HCT116 (cell line): ENCODE data around the gene HOMER1. TPM values are rescaled to one million over a fixed set of nuclear protein-coding genes. Genes with fewer than 3 reads are reported as not detected.

Experiments
- ATAC-seq: fragments of 200-7000 bp; cut with Tn5 transposase; 2 replicates; pipeline ENCODE4 v1.9.1; 2020; ENCODE audit warnings: mild to moderate bottlenecking, moderate library complexity
- BruUV-seq: library from RNA; stranded (reverse); fragments of 400-500 nt; replicated peaks from 2 replicates; lab custom pipeline; 2021; lab: Mats Ljungman, UMichigan
- CTCF ChIA-PET: fragments of 300-600 bp; sonication (Branson Sonifier 250); formaldehyde crosslinking; loops from one replicate; lab custom pipeline; 2021; ENCODE audit warnings: antibody characterized with exemption; lab: Charles Lee
- POLR2A ChIA-PET: fragments of 300-600, 350-600 bp; sonication (Branson Sonifier 250); formaldehyde crosslinking; loops from one replicate; lab custom pipeline; 2021; ENCODE audit warnings: antibody characterized with exemption; lab: Charles Lee
- RAD21 ChIA-PET, 2 experiments: fragments of 300-600 bp; sonication (Branson Sonifier 250); formaldehyde crosslinking; loops; one replicate each; lab custom pipeline; 2023; ENCODE audit warnings: low total read pairs in 2 of 2; ENCODE audit not compliant: uncharacterized antibody in 2 of 2, unreplicated experiment in 2 of 2, low non-redundant PET in 1 of 2; lab: Charles Lee
- DNase-seq: peaks from one replicate; pipeline ENCODE4 v3.0.0-alpha.2; 2010; ENCODE audit warnings: low read depth, low spot score
- H2AFZ ChIP-seq: fragments of 200-600 bp; shearing (Covaris generic), sonication (generic); 2 replicates; pipeline ENCODE4 v1.6.1; 2017; ENCODE audit warnings: low read depth, mixed run types, mixed read lengths, antibody characterized with exemption, low read length; ENCODE audit not compliant: poor library complexity, severe bottlenecking
- H3K27ac ChIP-seq: 2 replicates; pipeline ENCODE4 v1.5.1; 2012; ENCODE audit warnings: low read depth, low read length
- H3K27me3 ChIP-seq: fragments of 200-600 bp; sonication (generic); 2 replicates; pipeline ENCODE4 v1.6.1; 2016; ENCODE audit warnings: mixed run types, low read length, mixed read lengths; ENCODE audit not compliant: insufficient read depth
- H3K36me3 ChIP-seq, 2 experiments: fragments of 200-500 bp in 1 of 2; fragments of 200-600 bp in 1 of 2; sonication (Bioruptor generic) in 1 of 2; sonication (generic) in 1 of 2; 2 replicates each; pipeline versions ENCODE4 v1.5.1 to v1.6.1; 2014 to 2016; ENCODE audit warnings: low read length in 2 of 2, inconsistent platforms in 1 of 2, mixed read lengths in 1 of 2, mixed run types in 1 of 2; ENCODE audit not compliant: insufficient read depth in 2 of 2, control insufficient read depth in 1 of 2
- H3K4me1 ChIP-seq, 2 experiments: fragments of 200-600 bp in 1 of 2; sonication (generic) in 1 of 2; 2 replicates each; pipeline versions ENCODE4 v1.5.1 to v1.6.1; 2012 to 2017; ENCODE audit warnings: low read length in 2 of 2, inconsistent platforms in 1 of 2, mild to moderate bottlenecking in 1 of 2, mixed read lengths in 1 of 2, mixed run types in 1 of 2, moderate library complexity in 1 of 2; ENCODE audit not compliant: insufficient read depth in 2 of 2, control insufficient read depth in 1 of 2
- H3K4me2 ChIP-seq: fragments of 200-600 bp; sonication (generic); 2 replicates; pipeline ENCODE4 v1.6.1; 2017; ENCODE audit warnings: mixed run types, low read length, mixed read lengths
- H3K4me3 ChIP-seq, 2 experiments: fragments of 200-600 bp in 1 of 2; sonication (generic) in 1 of 2; replicated peaks in 1 of 2; 2 replicates each; pipeline ENCODE4 v1.5.1; 2011 to 2016; ENCODE audit warnings: low read length in 2 of 2, control low read depth in 1 of 2, low read depth in 1 of 2, mild to moderate bottlenecking in 1 of 2, mixed read lengths in 1 of 2, mixed run types in 1 of 2
- H3K79me2 ChIP-seq: fragments of 200-600 bp; sonication (generic); 2 replicates; pipeline ENCODE4 v1.6.1; 2017; ENCODE audit warnings: mild to moderate bottlenecking, mixed run types, low read length, moderate library complexity, mixed read lengths; ENCODE audit not compliant: insufficient read depth
- H3K9ac ChIP-seq: fragments of 200-600 bp; sonication (generic); 2 replicates; pipeline ENCODE4 v1.6.1; 2016; ENCODE audit warnings: low read length, mixed read lengths
- H3K9me2 ChIP-seq: fragments of 200-600 bp; sonication (generic), shearing (Covaris generic); 2 replicates; pipeline ENCODE4 v1.6.1; 2017; ENCODE audit warnings: mixed run types, mild to moderate bottlenecking, moderate library complexity; ENCODE audit not compliant: insufficient read depth
- H3K9me3 ChIP-seq, 2 experiments: fragments of 200-500 bp in 1 of 2; fragments of 200-600 bp in 1 of 2; sonication (Bioruptor generic) in 1 of 2; sonication (generic) in 1 of 2; 2 replicates each; pipeline ENCODE4 v1.6.1; 2014 to 2017; ENCODE audit warnings: low read length in 2 of 2, mixed read lengths in 2 of 2, inconsistent platforms in 1 of 2, low read depth in 1 of 2, mild to moderate bottlenecking in 1 of 2, mixed run types in 1 of 2, moderate library complexity in 1 of 2; ENCODE audit not compliant: control insufficient read depth in 1 of 2, insufficient read depth in 1 of 2
- H4K20me1 ChIP-seq: fragments of 200-600 bp; sonication (generic), shearing (Covaris generic); 2 replicates; pipeline ENCODE4 v1.6.1; 2017; ENCODE audit warnings: mixed run types, mild to moderate bottlenecking, moderate library complexity; ENCODE audit not compliant: insufficient read depth
- ATF3 ChIP-seq: IDR thresholded peaks from 2 replicates; pipeline ENCODE4 v1.6.1; 2012
- CBX3 ChIP-seq: IDR thresholded peaks from 2 replicates; pipeline ENCODE4 v1.6.1; 2012; ENCODE audit warnings: low read depth
- CTCF ChIP-seq, 3 experiments: fragments of 200-600 bp in 1 of 3; sonication (generic) in 1 of 3; IDR thresholded peaks in 2 of 3; conservative IDR thresholded peaks in 1 of 3; 2 replicates each; pipeline ENCODE4 v1.5.1; 2012 to 2017; ENCODE audit warnings: low read depth in 2 of 3, low read length in 2 of 3, antibody characterized with exemption in 1 of 3, borderline replicate concordance in 1 of 3, control low read depth in 1 of 3, mild to moderate bottlenecking in 1 of 3, mixed read lengths in 1 of 3, mixed run types in 1 of 3, moderate library complexity in 1 of 3; ENCODE audit not compliant: insufficient read depth in 1 of 3
- EGR1 ChIP-seq: IDR thresholded peaks from 2 replicates; pipeline ENCODE4 v1.6.1; 2012; ENCODE audit warnings: low read depth
- ELF1 ChIP-seq: IDR thresholded peaks from 2 replicates; pipeline ENCODE4 v1.6.1; 2012; ENCODE audit warnings: low read depth, borderline replicate concordance
- EZH2 ChIP-seq: fragments of 200-600 bp; sonication (generic); IDR thresholded peaks from 2 replicates; pipeline ENCODE4 v1.6.1; 2017; ENCODE audit warnings: antibody characterized with exemption, mixed run types
- EZH2phosphoT487 ChIP-seq: fragments of 200-600 bp; IDR thresholded peaks from 2 replicates; pipeline ENCODE4 v1.6.1; 2018; ENCODE audit warnings: antibody characterized with exemption, borderline replicate concordance
- FOSL1 ChIP-seq: IDR thresholded peaks from 2 replicates; pipeline ENCODE4 v1.6.1; 2012; ENCODE audit warnings: low read depth
- JUND ChIP-seq: IDR thresholded peaks from 2 replicates; pipeline ENCODE4 v1.6.1; 2012
- POLR2A ChIP-seq: IDR thresholded peaks from 2 replicates; pipeline ENCODE4 v1.7.0; 2011; ENCODE audit warnings: borderline replicate concordance; ENCODE audit not compliant: insufficient read depth, insufficient read length; ENCODE audit errors: extremely low read depth
- POLR2AphosphoS5 ChIP-seq: IDR thresholded peaks from 2 replicates; pipeline ENCODE4 v1.6.1; 2011; ENCODE audit warnings: mild to moderate bottlenecking, low read depth, low read length, moderate library complexity
- RAD21 ChIP-seq: IDR thresholded peaks from 2 replicates; pipeline ENCODE4 v1.6.1; 2012; ENCODE audit warnings: low read depth, mild to moderate bottlenecking
- REST ChIP-seq: IDR thresholded peaks from 2 replicates; pipeline ENCODE4 v1.6.1; 2012; ENCODE audit warnings: low read depth
- SP1 ChIP-seq: IDR thresholded peaks from 2 replicates; pipeline ENCODE4 v1.6.1; 2012; ENCODE audit warnings: low read depth
- SRF ChIP-seq: IDR thresholded peaks from 2 replicates; pipeline ENCODE4 v1.6.1; 2012; ENCODE audit warnings: low read depth
- YY1 ChIP-seq: IDR thresholded peaks from 2 replicates; pipeline ENCODE4 v1.6.1; 2011; ENCODE audit warnings: low read length, low read depth, moderate library complexity, mild to moderate bottlenecking; ENCODE audit not compliant: insufficient replicate concordance; ENCODE audit errors: extremely low read depth
- ZFX ChIP-seq: fragments of 450-650 bp; IDR thresholded peaks from 2 replicates; pipeline ENCODE4 v1.6.1; 2017
- intact Hi-C: fragments of 100-400 bp; cut with micrococcal nuclease; formaldehyde crosslinking; loops from 2 replicates; pipeline ENCODE4 v1.10.0; 2022
- total RNA-seq: library from RNA; stranded (reverse); gene quantifications from one replicate; pipeline ENCODE4 v1.2.1, GENCODE V29; 2021; ENCODE audit not compliant: unreplicated experiment

HOMER1 gene
- total RNA-seq, 1 experiment from 2014 or later: 21.4 TPM

GRCh38 chr5:79357398-79357797 lies 156.5 kb downstream of the HOMER1 start (continued):
- TF ChIP-seq CTCF (IDR thresholded peaks at IDR 0.05 in 2 of 3, conservative IDR thresholded peaks at IDR 0.05 in 1 of 3; ENCODE audit: borderline replicate concordance in 1 of 3, insufficient read depth in 1 of 3, low read depth in 2 of 3, low read length in 2 of 3) (no peak), YY1 (no peak), ZFX (no peak), SRF (no peak), FOSL1 (no peak), EZH2phosphoT487 (no peak)

- Histone ChIP-seq H3K4me2 (no peak overlapping the region), H3K79me2 (no peaks in the 10 kb centered on the region), H3K9ac (no peak overlapping the region), H2AFZ (no peak overlapping the region), H3K4me1 (peaks cover 8 to 26% of the 10 kb centered on the region in 2 experiments), H3K9me2 (no peaks in the 10 kb centered on the region), H3K9me3 (no peaks in the 10 kb centered on the region), H3K36me3 (no peaks in the 10 kb centered on the region), H3K27ac (no peak overlapping the region), H3K27me3 (no peaks in the 10 kb centered on the region), H4K20me1 (no peaks in the 10 kb centered on the region), H3K4me3 (no peak overlapping the region)
- BruUV-seq: no TSS peak
- POLR2A ChIA-PET: no interaction called here
- no peak for TF ChIP-seq RAD21
- TF ChIP-seq JUND: no peak
- TF ChIP-seq EGR1: no peak
- TF ChIP-seq ATF3: no peak
- TF ChIP-seq ELF1: no peak
- no peak for TF ChIP-seq POLR2AphosphoS5
- no peak for TF ChIP-seq ZFX
- TF ChIP-seq SRF: no peak
- no peak for TF ChIP-seq FOSL1
- no peak for TF ChIP-seq EZH2phosphoT487
- TF ChIP-seq REST: no peak
- no peak for TF ChIP-seq POLR2A
- TF ChIP-seq CBX3: no peak
- no peak for TF ChIP-seq CTCF (IDR thresholded peaks at IDR 0.05 in 2 of 3, conservative IDR thresholded peaks at IDR 0.05 in 1 of 3; ENCODE audit: borderline replicate concordance in 1 of 3, insufficient read depth in 1 of 3, low read depth in 2 of 3, low read length in 2 of 3)
- no peak for TF ChIP-seq SP1
- no peak for TF ChIP-seq EZH2
- CTCF ChIA-PET: no interaction called here
- DNase-seq (no peak), ATAC-seq (no peak)
- RAD21 ChIA-PET: no interaction called here
- intact Hi-C loops: no loop called here
These were observed 164.1 kb downstream of the HOMER1 start for GRCh38 chr5:79349881-79350280.
